DND-41 (cell line): Measurements from ENCODE around the gene DNAJC4.

Experiments
- ATAC-seq: fragments of 200-7000 bp; cut with Tn5 transposase; 3 replicates; pipeline ENCODE4 v1.9.1; 2021; ENCODE audit warnings: low read depth; ENCODE audit not compliant: insufficient read depth
- DNase-seq: peaks from one replicate; pipeline ENCODE4 v3.0.0-alpha.2; 2020
- H2AFZ ChIP-seq: 2 replicates; pipeline ENCODE4 v1.6.0; 2012; ENCODE audit warnings: low read depth, low read length
- H3K27ac ChIP-seq: 2 replicates; pipeline ENCODE4 v1.5.1; 2012; ENCODE audit warnings: low read length, inconsistent platforms
- H3K27me3 ChIP-seq: fragments of 200-600 bp; sonication (generic); 2 replicates; pipeline ENCODE4 v1.6.0; 2012; ENCODE audit warnings: low read length, mild to moderate bottlenecking, inconsistent platforms; ENCODE audit not compliant: insufficient read depth, poor library complexity
- H3K36me3 ChIP-seq: 2 replicates; pipeline ENCODE4 v1.5.1; 2012; ENCODE audit warnings: low read length, inconsistent platforms; ENCODE audit not compliant: insufficient read depth
- H3K4me1 ChIP-seq: 2 replicates; pipeline ENCODE4 v1.5.1; 2012; ENCODE audit warnings: mild to moderate bottlenecking, low read length; ENCODE audit not compliant: insufficient read depth
- H3K4me2 ChIP-seq: 2 replicates; pipeline ENCODE4 v1.6.0; 2012; ENCODE audit warnings: mild to moderate bottlenecking, moderate library complexity, low read length, inconsistent platforms; ENCODE audit not compliant: insufficient read depth
- H3K4me3 ChIP-seq, 2 experiments: fragments of 200-600 bp in 1 of 2; shearing (Covaris generic) in 1 of 2; 2 replicates each; pipeline ENCODE4 v1.5.1; 2012 to 2016; ENCODE audit warnings: inconsistent platforms in 2 of 2, low read length in 2 of 2, mild to moderate bottlenecking in 2 of 2, low read depth in 1 of 2, moderate library complexity in 1 of 2
- H3K79me2 ChIP-seq: 2 replicates; pipeline ENCODE4 v1.6.0; 2012; ENCODE audit warnings: low read length, inconsistent platforms; ENCODE audit not compliant: insufficient read depth
- H3K9ac ChIP-seq: 2 replicates; pipeline ENCODE4 v1.6.0; 2012; ENCODE audit warnings: low read depth, mild to moderate bottlenecking, inconsistent platforms, low read length, moderate library complexity
- H3K9me3 ChIP-seq: 2 replicates; pipeline ENCODE4 v1.5.1; 2012; ENCODE audit warnings: low read length, moderate library complexity, mild to moderate bottlenecking, inconsistent platforms; ENCODE audit not compliant: insufficient read depth, severe bottlenecking
- H4K20me1 ChIP-seq: 2 replicates; pipeline ENCODE4 v1.6.0; 2012; ENCODE audit warnings: low read length; ENCODE audit not compliant: insufficient read depth
- CTCF ChIP-seq: IDR thresholded peaks from 2 replicates; pipeline ENCODE4 v1.5.1; 2012; ENCODE audit warnings: borderline replicate concordance, low read length, moderate library complexity, mild to moderate bottlenecking; ENCODE audit not compliant: poor library complexity, severe bottlenecking; ENCODE audit errors: extremely low read depth
- EZH2 ChIP-seq: IDR thresholded peaks from 3 replicates; pipeline ENCODE4 v1.6.1; 2012; ENCODE audit warnings: borderline replicate concordance, low read depth, mild to moderate bottlenecking, moderate library complexity, low read length, inconsistent platforms; ENCODE audit not compliant: severe bottlenecking

Gene DNAJC4

GRCh38 chr11:64209563-64209843, 20.8 kb upstream of the DNAJC4 start:
- peaks cover 17% of the 10 kb centered on the region for H3K79me2 ChIP-seq
- no peak overlapping the region for H3K4me2 ChIP-seq
- no peaks in the 10 kb centered on the region for H3K9me3 ChIP-seq
- peaks cover 70% of the 10 kb centered on the region for H3K36me3 ChIP-seq
- H3K4me3 ChIP-seq, result no peak overlapping the region
- no peak for ATAC-seq
- H3K9ac ChIP-seq, result no peak overlapping the region
- H3K4me1 ChIP-seq, result peaks cover 41% of the 10 kb centered on the region
- DNase-seq, result no peak
- H2AFZ ChIP-seq, result no peak overlapping the region
- H3K27ac ChIP-seq, result no peak overlapping the region
- no peaks in the 10 kb centered on the region for H3K27me3 ChIP-seq
- H4K20me1 ChIP-seq, result peaks cover 13% of the 10 kb centered on the region
- TF ChIP-seq CTCF (no peak), EZH2 (no peak)

- DNase-seq, result no peak
- H3K9me3 ChIP-seq, result no peaks in the 10 kb centered on the region
- no peak for ATAC-seq
- H3K27ac ChIP-seq, result no peak overlapping the region
- H3K27me3 ChIP-seq, result no peaks in the 10 kb centered on the region
- H3K9ac ChIP-seq, result no peak overlapping the region
- no peak overlapping the region for H3K4me3 ChIP-seq
- H4K20me1 ChIP-seq, result peaks cover 10% of the 10 kb centered on the region; the same call in 1 of the 2 replicates
- H3K4me1 ChIP-seq, result peaks cover 34% of the 10 kb centered on the region
- H3K4me2 ChIP-seq, result no peak overlapping the region
- peaks cover 68% of the 10 kb centered on the region for H3K36me3 ChIP-seq
- H2AFZ ChIP-seq, result no peak overlapping the region
- TF ChIP-seq CTCF (no peak), EZH2 (no peak)
- peaks cover 17% of the 10 kb centered on the region for H3K79me2 ChIP-seq
Observed at GRCh38 chr11:64210301-64211020, 19.9 kb upstream of the DNAJC4 start.

DNA sequence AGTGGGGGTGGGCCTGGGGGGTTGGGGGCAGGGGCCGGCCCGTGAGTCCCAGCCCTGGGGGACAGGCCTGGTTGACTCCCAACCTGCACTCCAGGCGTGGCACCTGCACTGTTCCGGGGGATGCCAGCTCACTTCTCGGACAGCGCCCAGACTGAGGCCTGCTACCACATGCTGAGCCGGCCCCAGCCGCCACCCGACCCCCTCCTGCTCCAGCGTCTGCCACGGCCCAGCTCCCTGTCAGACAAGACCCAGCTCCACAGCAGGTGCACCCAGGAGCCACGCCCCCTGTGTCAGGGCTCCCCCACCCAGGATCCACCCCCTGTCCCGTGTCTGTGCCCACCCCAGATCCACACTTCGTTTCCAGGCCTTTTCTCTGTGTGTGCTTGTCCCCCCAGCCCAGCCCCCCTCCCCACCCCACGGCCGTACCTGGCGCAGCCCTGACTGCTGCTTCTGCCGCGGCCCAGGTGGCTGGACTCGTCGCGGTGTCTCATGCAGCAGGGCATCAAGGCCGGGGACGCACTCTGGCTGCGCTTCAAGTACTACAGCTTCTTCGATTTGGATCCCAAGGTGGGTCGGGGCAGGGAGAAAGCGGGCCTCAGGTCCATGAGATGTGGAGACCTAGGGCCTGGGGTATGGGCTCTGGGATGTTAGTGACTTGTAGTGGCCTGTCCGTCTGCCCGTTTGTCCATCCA, 19.0 kb upstream of the DNAJC4 start:
- Histone ChIP-seq H4K20me1 (peaks cover 10% of the 10 kb centered on the region; the same call in 1 of the 2 replicates), H2AFZ (no peak overlapping the region), H3K9me3 (no peaks in the 10 kb centered on the region), H3K9ac (no peak overlapping the region), H3K4me2 (no peak overlapping the region), H3K79me2 (peaks cover 17% of the 10 kb centered on the region), H3K4me1 (peaks cover 26% of the 10 kb centered on the region), H3K4me3 (no peak overlapping the region), H3K27ac (no peak overlapping the region), H3K36me3 (peaks cover 62% of the 10 kb centered on the region), H3K27me3 (no peaks in the 10 kb centered on the region)
- no peak for DNase-seq
- TF ChIP-seq CTCF, result no peak
- no peak for TF ChIP-seq EZH2
- no peak for ATAC-seq
